ENCODE data around the gene TENM4. TPM values are rescaled to one million over a fixed set of nuclear protein-coding genes. Genes with fewer than 3 reads are reported as not detected.

Gene TENM4
- polyA plus RNA-seq, 3 donors, result 0.31 to 1.7 TPM; not detected in 1

- peaks cover 0 to 2% of the 10 kb centered on the region in 2 donors for H3K27me3 ChIP-seq (ENCODE audit: control insufficient read depth in 2 of 2, insufficient read depth in 2 of 2, low read length in 2 of 2)
- H3K36me3 ChIP-seq (replicated peaks in 1 of 2; ENCODE audit: control insufficient read depth in 1 of 2, insufficient read depth in 2 of 2, low read length in 2 of 2), result no peaks in the 10 kb centered on the region
- no peak overlapping the region for H3K4me3 ChIP-seq (replicated peaks in 1 of 3; ENCODE audit: low read depth in 2 of 3, low read length in 3 of 3)
- TF ChIP-seq, protein P1, sequence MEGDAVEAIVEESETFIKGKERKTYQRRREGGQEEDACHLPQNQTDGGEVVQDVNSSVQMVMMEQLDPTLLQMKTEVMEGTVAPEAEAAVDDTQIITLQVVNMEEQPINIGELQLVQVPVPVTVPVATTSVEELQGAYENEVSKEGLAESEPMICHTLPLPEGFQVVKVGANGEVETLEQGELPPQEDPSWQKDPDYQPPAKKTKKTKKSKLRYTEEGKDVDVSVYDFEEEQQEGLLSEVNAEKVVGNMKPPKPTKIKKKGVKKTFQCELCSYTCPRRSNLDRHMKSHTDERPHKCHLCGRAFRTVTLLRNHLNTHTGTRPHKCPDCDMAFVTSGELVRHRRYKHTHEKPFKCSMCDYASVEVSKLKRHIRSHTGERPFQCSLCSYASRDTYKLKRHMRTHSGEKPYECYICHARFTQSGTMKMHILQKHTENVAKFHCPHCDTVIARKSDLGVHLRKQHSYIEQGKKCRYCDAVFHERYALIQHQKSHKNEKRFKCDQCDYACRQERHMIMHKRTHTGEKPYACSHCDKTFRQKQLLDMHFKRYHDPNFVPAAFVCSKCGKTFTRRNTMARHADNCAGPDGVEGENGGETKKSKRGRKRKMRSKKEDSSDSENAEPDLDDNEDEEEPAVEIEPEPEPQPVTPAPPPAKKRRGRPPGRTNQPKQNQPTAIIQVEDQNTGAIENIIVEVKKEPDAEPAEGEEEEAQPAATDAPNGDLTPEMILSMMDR (IDR thresholded peaks at IDR 0.05), result no peak
- H3K4me1 ChIP-seq (ENCODE audit: control insufficient read depth in 1 of 2, insufficient read depth in 2 of 2, low read length in 2 of 2), result no peaks in the 10 kb centered on the region
- H3K9me3 ChIP-seq (replicated peaks in 1 of 2; ENCODE audit: control insufficient read depth in 1 of 2, insufficient read depth in 1 of 2, low read length in 2 of 2), result no peaks in the 10 kb centered on the region
- H4K20me1 ChIP-seq (ENCODE audit: insufficient read depth, low read length), result no peaks in the 10 kb centered on the region
- no CpG with 5 or more reads among the region's 3 CpGs for WGBS (ENCODE audit: insufficient coverage)
- no peak overlapping the region for H2AFZ ChIP-seq (ENCODE audit: insufficient read depth, low read depth, low read length, poor library complexity, severe bottlenecking)
- Mint-ChIP-seq H3K27me3 (ENCODE audit: low read depth in 3 of 3) (peaks cover 0 to 17% (median 5%) of the 10 kb centered on the region in 3 donors), H3K4me1 (no peaks in the 10 kb centered on the region), H3K36me3 (no peaks in the 10 kb centered on the region), H3K4me3 (no peak overlapping the region), H3K9me3 (peaks cover 0 to 10% (median 2%) of the 10 kb centered on the region in 7 donors), H3K27ac (no peak overlapping the region)
- intact Hi-C loops (cut with micrococcal nuclease), result no loop called here
- no peaks in the 10 kb centered on the region for H3K79me2 ChIP-seq (ENCODE audit: insufficient read depth, low read length)
- H3K9ac ChIP-seq (ENCODE audit: insufficient read depth, low read length, poor library complexity, severe bottlenecking), result no peak overlapping the region
- DNase-seq, result no peak
- no peak overlapping the region for H3K4me2 ChIP-seq (replicated peaks; ENCODE audit: extremely low read depth, low read length, poor library complexity, severe bottlenecking)
- no peak overlapping the region for H3K27ac ChIP-seq (ENCODE audit: low read depth in 1 of 2, low read length in 2 of 2)
Observed at GRCh38 chr11:78977009-78977408, 463.8 kb downstream of the TENM4 start.

DNA sequence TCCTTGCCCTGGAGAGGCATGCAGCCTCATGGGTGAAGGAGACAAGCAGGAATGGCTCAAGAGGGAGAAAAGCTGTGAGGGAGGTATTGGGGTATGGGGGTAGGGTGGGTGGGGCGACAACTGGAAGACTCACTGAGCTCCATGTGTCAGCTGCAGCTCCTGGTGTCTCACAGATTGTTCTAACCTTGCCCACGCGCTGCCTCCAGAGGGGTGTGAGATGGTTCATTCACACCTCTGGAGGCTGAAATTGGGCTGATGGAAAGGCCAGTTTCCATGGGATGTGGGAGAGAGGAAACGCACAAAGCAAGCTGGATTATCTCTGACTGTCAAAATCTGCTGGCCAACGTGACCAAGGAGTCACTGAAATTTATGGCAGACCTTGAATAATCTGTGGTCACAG is 465.7 kb downstream of the TENM4 start:
- Histone ChIP-seq H3K9me3 (replicated peaks in 1 of 2; ENCODE audit: control insufficient read depth in 1 of 2, insufficient read depth in 1 of 2, low read length in 2 of 2) (no peaks in the 10 kb centered on the region), H3K4me2 (replicated peaks; ENCODE audit: extremely low read depth, low read length, poor library complexity, severe bottlenecking) (no peak overlapping the region), H3K9ac (ENCODE audit: insufficient read depth, low read length, poor library complexity, severe bottlenecking) (no peak overlapping the region), H3K4me3 (replicated peaks in 1 of 3; ENCODE audit: low read depth in 2 of 3, low read length in 3 of 3) (no peak overlapping the region), H4K20me1 (ENCODE audit: insufficient read depth, low read length) (no peaks in the 10 kb centered on the region), H3K36me3 (replicated peaks in 1 of 2; ENCODE audit: control insufficient read depth in 1 of 2, insufficient read depth in 2 of 2, low read length in 2 of 2) (no peaks in the 10 kb centered on the region), H3K4me1 (ENCODE audit: control insufficient read depth in 1 of 2, insufficient read depth in 2 of 2, low read length in 2 of 2) (no peaks in the 10 kb centered on the region), H2AFZ (ENCODE audit: insufficient read depth, low read depth, low read length, poor library complexity, severe bottlenecking) (no peak overlapping the region), H3K27ac (ENCODE audit: low read depth in 1 of 2, low read length in 2 of 2) (no peak overlapping the region), H3K27me3 (ENCODE audit: control insufficient read depth in 2 of 2, insufficient read depth in 2 of 2, low read length in 2 of 2) (peaks cover 2% of the 10 kb centered on the region in 2 donors), H3K79me2 (ENCODE audit: insufficient read depth, low read length) (no peaks in the 10 kb centered on the region)
- no peak for DNase-seq
- H3K4me1 Mint-ChIP-seq, result no peaks in the 10 kb centered on the region
- TF ChIP-seq, protein P1 (IDR thresholded peaks at IDR 0.05), result no peak
- no peaks in the 10 kb centered on the region for H3K36me3 Mint-ChIP-seq
- H3K4me3 Mint-ChIP-seq, result no peak overlapping the region
- 83% methylated on average over 5 of the region's 5 CpGs for WGBS (ENCODE audit: insufficient coverage)
- no peak overlapping the region for H3K27ac Mint-ChIP-seq
- H3K27me3 Mint-ChIP-seq (ENCODE audit: low read depth in 3 of 3), result peaks cover 0 to 21% (median 7%) of the 10 kb centered on the region in 3 donors
- H3K9me3 Mint-ChIP-seq, result peaks cover 0 to 10% (median 2%) of the 10 kb centered on the region in 7 donors
- intact Hi-C loops (cut with micrococcal nuclease), result no loop called here

Data from CD14-positive monocyte (primary cell).